ENCODE measurements around the gene CHMP1A.
"Not testable (repeated sequence)": the region's sequence is repeated elsewhere in the genome, so short reads cannot be mapped to it uniquely, and the experiment has no call there.

Gene CHMP1A

DNA sequence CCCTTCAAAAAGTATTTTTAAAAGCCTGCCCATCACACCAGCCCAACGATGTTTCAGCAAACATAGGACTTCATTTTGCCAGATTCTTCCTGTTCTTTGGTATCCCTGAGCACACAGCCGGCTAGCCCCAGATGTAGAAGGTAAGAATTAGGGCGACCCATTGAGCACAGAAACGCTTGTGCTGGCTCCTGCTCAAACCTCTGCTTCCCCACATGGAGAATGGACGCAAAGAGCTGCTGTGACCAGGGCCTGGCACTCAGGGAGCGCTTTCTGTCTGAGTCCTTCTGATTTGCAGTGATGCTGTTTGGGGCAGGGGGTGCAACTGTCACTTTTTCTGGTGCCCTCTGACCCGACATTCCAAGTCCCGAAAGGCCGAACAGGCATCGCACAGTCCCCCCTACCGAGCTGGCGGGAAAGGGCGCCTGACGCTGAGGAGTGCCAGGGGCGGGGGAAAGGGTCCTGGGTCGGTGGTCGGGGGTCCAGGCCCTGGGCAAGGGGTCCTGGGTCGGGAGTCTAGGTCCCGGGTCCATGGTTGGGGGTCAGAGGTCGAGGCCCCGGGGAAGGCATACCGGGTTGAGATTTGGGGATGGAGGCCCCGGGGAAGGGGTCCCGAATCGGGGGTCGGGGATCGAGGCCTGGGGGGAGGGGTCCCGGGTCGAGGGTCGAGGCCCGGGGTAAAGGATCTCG is 930 bp downstream of the CHMP1A start:
- no peak for DNase-seq

DNA sequence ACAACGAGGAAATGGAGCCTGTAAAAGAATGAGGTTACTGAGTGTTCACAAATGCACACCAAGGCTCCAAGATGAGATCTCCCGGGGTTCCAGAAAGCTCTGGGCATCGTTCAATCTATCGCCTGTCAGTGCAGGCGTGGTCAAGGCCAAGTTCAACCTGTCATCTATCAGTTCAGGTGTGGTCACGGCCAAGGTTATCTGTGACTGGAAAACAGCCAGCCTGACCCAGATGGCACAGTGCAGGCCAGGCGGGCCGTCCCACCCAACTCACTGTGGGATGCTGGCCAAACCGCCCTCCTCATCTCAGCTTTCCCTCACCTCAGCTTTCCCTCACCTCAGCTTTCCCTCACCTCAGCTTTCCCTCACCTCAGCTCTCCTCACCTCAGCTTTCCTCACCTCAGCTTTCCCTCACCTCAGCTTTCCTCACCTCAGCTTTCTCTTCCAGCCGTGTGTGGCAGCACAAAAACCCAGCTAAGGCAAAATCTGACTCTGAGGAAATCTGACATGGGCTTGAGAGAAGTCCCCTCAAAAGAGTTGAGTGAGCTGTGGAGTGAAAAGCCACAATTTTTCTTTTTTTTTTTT is 2.4 kb downstream of the CHMP1A start:
- no peak for DNase-seq

DNA sequence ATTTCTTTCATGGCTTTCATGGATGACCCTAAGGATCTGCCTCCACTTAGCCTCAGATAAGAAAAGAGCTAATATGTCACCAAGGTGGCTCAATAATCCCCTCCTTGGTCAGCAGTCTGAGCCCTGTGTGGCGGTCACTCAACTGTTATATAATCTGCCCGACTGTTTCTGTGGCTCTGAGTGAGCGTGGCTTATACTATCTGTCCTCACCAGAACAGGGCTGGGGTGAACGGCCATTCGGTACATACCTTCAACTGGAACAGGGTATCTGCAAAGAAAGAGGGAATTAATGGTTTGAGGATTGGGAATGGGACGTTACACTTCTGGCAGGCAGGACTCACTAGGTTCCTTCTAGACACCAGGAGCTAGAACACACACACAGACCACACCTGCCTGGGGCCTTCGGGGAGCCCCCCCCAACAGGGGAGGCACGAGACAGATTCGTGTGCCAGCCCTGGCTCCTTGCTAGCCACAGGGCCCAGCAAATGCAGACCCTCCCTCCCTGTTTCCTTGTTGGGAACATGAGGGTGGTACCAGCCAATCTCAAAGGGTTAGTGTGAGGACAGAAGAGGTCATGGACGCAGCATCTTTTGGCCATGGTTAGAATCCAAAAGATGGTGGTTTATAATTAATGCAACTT is 3.7 kb downstream of the CHMP1A start:
- DNase-seq: no peak

DNA sequence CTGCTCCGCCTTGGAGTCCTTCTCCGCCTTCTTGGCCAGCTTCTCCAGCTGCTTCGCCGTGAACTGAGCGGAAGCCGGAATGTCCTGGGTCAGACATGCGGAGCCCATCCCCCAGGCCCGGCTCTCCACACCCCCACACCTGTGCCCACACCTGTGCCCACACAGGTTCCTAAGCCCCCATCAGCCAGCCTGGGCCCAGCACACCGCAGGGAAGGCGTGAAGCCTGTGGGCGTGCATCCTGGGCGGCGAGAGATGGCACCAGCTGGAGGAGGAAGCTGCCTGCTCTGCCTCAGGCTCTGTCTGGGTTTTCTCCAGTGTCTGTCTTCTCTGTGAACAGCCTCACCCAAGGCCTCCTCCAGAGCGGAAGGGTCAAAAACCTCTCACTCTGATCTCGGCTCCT is 5.9 kb downstream of the CHMP1A start:
- no peak for DNase-seq

DNA sequence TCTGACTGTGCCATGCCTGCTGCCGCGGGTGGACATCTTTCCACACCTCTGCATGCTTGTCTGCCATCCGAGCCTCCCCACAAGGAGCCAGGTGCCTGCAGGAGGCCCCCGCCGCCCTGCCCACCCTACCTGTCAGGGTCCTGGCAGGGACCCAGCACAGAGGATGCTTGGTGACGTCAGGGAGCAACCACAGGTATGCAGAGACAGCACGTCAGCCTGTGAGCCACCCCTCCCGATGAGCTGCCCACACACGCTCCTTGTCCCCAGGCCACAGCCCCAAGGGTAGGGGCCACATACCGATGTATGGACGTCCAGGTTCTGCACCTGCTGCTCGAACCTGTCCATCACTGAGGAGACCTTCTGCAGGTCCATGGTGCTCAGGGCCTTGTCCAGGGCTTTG is 10.6 kb downstream of the CHMP1A start:
- no peak for DNase-seq

DNA sequence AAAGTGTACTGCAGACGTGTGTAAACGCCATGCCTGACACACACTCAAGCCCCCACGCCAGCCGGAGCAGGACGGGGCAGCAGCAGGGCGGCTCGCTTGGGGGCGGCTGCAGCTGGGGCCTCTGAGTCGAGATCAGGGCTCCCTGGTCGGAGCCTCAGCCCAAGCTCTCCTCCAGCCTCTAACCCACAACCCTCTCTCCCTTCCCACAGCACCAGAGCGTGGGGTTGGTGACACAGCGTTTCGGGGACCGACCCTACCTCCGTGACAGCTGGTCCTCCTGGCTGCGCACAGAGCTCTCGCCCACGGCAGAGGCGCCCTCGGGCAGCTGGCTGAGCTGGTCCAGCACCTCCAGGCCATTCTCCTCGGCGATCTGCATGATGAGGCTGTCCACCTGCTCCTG is 11.2 kb downstream of the CHMP1A start:
- DNase-seq: no peak

DNA sequence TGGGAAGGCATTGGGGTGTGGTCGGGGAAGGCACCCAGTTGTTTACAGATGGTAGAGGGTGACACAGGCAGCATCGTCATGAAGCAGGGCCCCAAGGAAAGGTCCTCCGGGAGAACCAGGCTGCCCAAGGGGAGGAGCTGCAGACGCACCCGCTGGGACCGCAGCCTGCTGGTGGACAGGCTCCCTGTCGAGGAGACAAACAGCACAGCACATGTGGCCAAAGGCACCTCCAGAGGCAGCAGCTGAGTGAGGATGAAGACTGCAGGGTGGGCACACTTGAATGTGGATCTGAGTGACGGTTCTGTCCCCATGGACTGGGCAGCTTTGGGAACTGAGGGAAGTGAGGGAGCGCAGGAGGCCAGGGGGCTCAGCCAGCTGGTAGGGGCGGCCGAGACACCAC is 12.4 kb downstream of the CHMP1A start:
- DNase-seq: no peak

DNA sequence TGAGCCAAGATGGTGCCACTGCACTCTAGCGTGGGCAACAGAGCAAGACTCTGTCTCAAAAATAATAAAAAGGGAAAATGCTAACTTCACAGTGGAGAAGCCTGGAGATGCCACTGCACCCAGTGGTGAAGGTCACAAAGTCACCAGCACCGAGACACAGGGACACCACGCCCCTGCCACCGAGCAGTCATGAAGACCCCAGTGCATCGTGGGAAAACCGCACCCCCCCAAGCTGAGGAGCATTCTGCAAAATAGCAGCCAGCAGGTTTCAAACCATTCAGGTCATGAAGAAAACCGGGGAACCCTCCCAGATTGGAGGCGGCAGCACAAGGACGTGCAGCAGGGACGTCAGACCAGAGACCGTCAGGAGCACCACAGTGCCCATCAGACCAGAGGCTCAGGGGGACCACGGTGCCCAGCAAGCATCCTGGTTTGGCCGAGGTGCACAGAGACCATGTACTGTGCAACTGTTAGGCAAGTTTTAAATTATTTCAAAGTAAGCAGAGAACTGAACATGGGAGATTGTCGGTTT is 13.7 kb downstream of the CHMP1A start:
- DNase-seq: no peak

DNA sequence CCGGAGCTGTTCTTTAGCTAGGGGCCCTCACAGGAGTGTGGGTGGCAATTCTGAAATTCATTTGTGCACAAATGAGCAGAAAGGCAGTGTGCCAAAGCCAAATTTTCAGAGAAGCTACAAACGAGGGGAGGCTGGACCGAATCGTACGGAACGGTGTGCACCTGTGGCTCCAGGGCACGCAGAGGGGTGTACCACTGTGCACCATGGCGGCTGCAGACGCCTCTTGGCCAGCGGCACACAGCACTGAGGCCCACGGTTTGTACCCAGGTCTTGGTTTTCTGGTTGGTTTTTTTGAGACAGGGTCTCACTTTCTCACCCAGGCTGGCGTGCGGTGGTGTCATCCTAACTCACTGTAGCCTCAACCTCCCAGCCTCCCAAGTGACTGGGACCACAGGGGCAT is 14.9 kb downstream of the CHMP1A start:
- DNase-seq: no peak

DNA sequence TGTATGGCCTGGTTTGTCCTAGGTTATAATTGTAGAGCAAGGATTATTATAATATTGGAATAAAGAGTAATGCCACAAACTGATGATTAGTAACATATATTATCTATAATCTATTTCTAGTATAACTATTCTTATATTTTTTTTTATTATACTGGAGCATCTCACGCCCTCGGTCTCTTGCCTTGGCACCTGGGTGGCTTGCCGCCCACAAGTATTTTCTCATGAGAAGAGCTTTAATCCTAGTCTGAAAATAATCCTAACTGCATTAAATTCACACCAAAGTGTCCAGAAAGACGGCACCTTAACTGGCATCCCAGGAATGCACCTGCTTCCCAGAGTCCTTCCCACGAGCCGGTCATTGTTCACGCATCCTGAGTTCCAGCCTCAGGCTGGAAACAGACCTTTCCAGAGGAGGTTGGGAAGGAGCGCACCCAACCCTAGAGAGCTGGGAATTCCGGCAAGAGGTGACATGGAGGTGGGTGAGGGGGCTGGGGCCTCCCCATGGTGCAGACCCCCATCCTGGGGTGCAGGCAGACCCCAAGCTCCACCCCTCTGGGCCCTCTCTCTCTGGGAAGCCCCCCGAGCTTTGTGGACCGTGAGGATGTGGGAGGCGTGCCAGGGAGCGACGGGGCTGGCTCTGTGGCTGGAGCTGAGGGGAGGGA is 15.9 kb downstream of the CHMP1A start:
- peak; percentile 16 for DNase-seq

DNA sequence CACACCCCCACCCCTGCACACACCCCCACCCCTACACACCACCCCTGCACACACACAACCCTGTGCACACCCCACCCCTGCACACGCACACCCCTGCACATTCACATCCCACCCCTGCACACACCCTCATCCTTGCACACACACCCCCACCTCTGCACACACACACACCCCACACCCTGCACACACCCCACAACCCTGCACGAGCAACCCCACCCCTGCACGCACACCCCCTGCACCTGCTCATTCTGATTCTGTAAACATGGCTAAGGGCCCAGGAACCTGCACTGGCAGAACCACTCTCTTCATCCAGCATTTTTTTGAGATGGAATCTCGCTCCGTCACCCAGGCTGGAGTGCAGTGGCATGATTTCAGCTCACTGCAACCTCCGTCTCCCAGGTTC is 18.1 kb downstream of the CHMP1A start:
- DNase-seq: no peak

DNA sequence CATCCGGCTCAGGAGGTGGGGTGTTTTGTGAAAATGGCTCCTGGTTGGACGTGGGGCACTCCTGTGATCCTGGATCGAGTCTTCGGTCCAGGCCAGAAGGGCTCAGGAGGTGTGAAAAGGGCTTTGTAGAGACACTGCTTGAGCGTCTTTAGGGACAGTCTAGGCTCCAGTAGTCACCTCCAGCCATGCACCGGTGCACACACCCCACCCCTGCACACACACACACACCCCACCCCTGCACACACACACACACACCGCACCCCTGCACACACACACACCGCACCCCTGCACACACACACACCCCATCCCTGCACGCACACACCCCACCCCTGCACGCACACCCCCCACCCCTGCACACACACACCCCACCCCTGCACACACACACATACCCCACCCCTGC is 19.1 kb downstream of the CHMP1A start:
- peak; percentile 25 for DNase-seq

DNA sequence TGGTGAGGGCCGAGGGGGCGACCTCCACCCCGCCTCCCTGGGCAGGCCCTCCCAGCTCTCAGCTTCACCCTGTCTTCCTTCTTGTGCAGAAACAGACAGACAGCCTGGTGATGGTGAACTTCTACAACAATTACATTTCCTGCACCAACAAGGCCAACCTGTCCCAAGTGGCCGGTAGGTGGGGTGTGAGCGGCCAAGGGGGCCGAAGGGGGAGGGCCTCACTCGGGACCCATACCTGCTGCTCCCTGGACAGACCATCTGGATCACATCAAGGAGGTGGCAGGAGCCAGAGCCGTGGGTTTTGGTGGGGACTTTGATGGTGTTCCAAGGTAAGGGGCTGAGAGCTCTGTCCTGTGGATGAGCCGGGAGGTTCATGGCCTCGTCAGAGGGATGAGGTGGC is 20.1 kb downstream of the CHMP1A start:
- DNase-seq: no peak

DNA sequence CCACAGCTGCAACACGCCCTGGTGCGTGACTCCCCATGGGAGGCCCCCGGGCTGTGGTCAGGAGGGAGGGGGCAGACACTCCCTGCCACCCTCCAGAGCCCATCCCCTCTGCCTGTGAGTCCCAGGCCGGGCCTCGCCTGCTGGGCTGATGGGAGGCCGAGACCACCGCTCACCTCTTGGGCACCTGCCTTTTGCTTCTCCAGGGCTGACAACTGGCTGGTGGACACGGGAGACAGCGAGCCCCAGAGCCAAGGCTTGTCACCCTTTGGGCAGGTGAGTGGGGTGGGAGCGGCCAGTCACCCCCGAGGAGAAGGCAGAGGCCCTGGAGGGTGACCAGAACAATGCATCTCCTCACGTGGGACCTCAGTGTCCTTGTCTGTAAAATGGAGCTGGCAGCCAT is 20.8 kb downstream of the CHMP1A start:
- DNase-seq: no peak

DNA sequence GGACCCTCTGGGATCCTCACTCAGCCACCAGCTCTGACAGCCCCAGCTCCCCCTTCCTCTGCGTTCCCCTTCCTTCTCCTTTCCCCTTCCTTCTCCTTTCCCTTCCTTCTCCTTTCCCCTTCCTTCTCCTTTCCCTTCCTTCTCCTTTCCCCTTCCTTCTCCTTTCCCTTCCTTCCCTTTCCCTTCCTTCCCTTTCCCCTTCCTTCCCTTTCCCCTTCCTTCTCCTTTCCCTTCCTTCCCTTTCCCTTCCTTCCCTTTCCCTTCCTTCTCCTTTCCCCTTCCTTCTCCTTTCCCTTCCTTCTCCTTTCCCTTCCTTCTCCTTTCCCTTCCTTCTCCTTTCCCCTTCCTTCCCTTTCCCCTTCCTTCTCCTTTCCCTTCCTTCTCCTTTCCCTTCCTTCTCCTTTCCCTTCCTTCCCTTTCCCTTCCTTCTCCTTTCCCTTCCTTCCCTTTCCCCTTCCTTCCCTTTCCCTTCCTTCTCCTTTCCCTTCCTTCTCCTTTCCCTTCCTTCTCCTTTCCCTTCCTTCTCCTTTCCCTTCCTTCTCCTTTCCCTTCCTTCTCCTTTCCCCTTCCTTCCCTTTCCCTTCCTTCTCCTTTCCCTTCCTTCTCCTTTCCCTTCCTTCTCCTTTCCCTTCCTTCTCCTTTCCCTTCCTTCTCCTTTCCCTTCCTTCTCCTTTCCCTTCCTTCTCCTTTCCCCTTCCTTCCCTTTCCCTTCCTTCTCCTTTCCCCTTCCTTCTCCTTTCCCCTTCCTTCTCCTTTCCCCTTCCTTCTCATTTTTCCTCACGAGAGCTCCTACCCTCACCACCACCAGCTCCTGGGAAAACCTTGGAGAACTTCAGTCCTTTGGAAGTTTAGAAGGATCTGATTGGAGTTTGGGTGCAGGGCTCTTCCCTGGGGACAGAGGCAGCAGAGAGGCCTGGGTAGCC is 22.8 kb downstream of the CHMP1A start:
- not testable (repeated sequence) for DNase-seq

DNA sequence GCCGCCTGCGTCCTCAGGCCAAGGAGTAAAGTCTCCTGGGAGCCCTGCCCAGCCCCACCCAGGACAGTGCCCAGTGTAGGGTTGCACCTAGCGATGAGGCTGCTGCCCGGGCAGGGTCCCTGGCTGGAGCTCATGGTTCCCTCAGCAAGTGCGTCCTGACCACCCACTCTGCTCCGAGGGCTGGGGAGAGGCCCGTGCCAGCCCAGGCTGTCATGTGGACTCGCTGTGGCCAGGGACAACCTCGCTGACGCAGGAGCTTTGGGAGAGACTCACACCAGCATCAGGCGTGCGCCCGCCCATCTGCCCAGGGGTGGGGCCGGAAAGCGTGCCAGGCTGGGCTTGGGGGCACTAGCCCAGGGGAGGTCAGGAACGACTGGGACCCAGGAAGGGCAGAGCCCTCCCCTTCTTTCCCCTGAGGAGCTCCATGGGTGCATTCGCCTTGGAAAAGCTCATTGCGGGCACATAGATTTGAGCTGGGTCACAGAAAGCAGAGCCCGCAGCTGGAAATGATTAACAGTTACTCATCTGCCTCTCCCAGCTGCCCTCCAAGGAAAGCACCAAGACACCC is 24.4 kb downstream of the CHMP1A start:
- DNase-seq: no peak

DNA sequence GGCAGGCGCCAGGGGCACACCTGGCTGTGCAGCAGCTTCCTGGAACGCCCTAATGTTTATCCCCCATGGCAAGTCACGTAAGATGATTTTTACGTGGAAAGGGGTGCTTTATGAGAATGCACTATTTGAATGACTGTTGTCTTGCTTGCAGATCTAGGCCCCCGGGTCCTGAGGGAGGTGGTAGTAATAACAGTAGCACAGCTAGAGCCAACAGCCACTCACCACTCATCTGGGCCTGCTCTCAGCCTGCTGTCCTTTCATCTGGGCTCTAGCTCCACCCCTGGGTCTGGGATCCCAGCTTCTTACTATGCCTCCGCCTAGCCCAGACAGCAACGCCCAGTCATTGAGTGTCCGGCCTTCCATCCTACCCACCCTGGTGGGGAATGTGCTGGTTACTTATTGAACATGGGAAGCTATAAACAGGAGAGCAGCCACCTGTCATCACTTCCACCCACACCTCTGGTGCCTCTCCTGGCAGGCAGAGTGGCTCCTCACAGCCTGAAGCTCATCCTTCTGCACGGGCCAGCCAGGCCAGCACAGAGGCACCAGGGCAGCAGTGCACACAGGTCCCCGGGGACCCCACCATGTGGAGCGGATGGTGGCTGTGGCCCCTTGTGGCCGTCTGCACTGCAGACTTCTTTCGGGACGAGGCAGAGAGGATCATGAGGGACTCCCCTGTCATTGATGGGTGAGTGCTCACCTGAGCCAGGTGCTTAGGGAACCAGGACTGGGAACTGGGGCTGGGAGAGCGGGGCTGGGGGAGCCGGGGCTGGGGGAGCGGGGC is 27.5 kb downstream of the CHMP1A start:
- peak; percentile 27 for DNase-seq

DNA sequence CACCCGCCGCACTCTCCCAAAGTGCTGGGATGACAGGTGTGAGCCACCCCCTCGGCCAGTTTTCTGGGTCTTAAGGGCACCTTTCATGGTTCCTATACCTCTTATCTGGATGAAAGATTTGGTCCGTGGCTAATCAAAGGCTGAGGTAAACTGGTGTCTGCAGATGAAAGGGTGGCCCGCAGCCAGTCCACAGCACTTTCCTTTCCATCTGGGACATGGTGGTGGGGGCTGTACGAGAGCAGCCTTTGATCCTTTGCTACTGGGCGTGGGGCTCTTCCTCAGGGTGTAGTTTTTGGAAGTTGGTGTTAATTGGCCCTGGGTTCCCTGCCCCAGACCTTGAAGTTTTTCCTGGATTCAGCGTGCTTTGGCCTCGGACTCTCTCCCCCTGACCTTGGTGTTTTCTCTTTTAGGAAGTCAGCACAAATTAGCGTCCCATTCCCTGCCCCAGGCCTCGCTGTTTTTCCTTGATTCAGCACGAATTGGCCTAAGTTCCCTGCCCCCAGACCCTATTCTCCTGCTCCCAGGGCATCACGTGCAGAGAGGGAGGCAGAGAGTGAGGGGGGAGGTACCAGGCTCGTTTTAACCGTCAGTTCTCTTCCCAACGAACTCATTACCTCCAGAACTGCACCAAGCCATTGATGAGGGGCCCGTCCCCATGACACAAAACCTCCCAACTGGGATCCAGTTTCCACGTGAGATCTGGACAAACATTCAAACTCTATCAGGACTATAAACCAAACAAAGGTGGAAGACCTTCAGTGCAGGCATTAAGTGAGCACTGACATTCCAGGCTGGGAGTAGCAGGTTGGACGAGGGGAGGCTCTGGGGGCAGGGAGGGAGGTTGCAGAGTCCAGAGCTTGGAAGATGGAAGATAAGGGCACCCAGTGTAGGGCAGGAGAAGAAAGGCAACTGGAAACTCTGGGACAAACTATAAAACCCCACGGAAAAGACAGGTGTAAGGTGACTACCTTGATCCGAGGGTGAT is 32.4 kb downstream of the CHMP1A start:
- DNase-seq: no peak

DNA sequence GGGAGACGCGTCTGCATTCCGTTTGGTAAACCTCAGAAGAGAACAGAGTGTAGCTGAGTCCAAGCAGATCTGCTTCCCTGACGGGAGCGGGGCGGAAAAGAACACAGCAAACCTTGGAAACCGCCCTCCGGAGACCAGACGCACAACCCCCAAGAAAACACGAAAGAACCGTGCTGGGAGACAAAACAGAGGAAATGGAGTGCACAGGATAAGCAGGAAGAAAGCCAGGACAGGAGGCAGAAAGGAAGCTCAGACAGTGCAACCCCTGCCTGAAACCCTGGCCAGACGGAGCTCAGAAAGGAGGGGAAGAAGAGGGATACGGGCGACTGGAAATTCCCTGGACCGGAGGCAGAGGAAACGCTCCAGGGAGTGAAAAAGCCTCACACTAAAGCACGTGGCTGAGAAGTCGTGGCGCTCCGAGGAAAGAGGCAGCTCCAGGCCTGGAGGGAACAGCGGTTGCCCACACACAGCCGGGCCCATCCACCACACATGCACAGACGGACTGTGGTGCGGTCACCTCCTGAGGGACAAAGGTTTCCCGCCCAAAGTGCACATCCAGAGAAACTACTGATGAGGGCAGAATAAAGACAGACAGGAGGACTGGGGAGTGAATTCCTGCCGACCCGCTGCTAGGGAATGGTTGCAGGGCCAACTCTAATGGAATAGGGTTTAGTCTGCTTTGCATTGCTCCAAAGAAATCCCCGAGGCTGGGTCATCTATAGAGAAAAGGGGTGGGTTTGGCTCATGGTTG is 33.8 kb downstream of the CHMP1A start:
- no peak for DNase-seq

Measured in DMS53 (cell line).